GM21529 (cell line): ENCODE measurements around the gene RNF151.
"Not testable (repeated sequence)": the region's sequence is repeated elsewhere in the genome, so short reads cannot be mapped to it uniquely, and the experiment has no call there.

Source experiments
- ATAC-seq: cut with Tn5 transposase; IDR thresholded peaks from one replicate; pipeline ENCODE4 v1.9.1; 2021; ENCODE audit not compliant: unreplicated experiment

RNF151 gene

GRCh38 chr16:1959269-1960039 is 7.2 kb upstream of the RNF151 start, which contains the start of gene NDUFB10:
TSS of gene NDUFB10 (plus strand) at chr16:1959538. CDS start at chr16:1959625, 87 bp downstream.
- ATAC-seq: peak; percentile 74

GRCh38 chr16:1960665-1961630 is 5.7 kb upstream of the RNF151 start:
- no peak for ATAC-seq

DNA sequence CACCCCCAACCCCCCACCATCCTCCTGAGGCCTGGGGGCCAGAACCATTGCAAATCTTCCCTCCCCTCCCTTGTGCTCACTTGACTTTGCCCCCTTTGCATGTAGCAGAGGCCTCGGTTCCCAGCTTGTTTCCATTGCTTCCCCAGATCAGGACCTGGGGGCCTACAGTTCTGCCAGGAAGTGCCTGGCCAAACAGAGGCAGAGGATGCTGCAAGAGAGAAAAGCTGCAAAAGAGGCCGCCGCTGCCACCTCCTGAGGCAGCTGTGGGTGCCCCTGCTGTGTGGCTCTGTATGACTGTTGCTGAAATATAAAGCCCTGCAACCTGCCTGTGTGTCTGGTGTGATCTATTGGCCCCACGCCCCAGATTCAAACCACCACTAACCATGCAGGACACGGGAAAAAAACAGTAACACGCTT is 5.0 kb upstream of the RNF151 start:
- no peak for ATAC-seq

DNA sequence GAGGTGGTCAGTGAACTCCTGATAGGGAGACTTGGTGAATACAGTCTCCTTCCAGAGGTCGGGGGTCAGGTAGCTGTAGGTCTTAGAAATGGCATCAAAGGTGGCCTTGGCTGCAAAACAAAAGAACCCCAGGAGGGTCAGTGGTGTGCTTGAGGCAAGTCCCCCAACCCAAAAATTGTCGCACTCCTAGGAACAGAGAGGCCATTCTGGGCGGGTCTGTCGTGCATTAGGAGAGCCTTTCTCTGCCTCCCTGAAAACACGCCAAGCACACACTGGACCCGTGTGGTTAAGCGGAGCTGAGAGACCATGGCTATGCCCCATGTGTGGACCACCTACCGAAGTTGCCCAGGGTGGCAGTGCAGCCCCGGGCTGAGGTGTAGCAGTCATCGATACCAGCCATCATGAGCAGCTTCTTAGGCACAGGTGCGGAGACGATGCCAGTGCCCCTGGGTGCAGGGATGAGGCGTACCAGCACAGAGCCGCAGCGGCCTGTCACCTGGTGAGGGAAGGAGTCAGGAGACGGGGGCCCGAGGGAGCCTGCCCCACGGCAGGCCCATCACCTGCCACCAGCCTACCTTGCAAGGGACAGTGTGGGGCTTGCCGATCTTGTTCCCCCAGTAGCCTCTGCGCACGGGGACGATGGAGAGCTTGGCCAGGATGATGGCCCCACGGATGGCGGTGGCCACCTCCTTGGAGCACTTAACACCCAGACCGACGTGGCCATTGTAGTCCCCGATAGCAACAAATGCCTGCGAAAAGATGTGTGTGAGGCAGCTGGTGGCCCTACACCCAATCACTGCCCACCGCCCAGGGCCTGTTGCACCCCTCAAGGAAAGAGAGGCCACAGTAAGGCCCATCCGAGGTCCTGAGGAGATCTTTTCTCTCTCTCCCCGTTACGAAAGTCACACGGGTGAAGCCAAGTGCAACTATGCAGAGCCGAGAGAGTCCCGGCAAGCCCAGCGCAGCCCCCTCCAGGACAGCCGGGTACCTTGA is 4.2 kb upstream of the RNF151 start:
- not testable (repeated sequence) for ATAC-seq

DNA sequence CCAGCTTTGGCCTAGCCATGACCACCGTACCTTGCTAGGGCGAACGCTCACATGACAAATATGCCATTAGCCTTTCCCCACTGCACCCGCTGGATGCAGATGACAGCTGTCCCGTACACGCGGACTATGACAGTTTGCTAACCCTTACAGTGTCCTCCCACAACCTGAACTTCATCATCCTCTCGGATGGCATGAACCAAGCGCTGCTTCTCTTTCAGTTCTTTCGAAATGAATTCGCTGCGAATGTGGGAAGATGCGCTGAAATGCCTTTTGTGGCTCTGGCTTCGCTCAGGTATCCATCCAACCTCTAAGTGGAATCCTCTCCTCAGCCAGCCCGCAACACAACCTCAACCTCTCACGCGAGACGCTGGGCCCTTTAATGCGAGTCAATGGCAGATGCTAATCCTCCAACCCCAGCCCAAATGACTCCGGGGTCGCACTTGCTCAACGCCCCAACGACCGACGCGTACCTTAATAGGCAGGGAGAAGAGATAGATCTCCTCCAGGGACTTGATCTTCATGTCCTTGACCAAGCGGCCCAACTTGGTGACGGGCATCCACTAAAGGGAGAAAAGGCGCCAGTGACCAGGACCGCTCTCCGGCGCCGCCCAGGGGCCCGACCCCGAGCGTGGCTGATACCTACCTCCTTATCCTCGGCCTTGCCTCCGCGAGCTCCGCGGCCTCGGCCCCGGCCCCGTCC is 2.7 kb upstream of the RNF151 start:
- ATAC-seq: no peak

- peak; percentile 77 for ATAC-seq
These were observed 1.9 kb upstream of the RNF151 start, which contains the start of gene RPS2 for GRCh38 chr16:1964506-1965395. TSS of gene RPS2 (minus strand) at chr16:1964826. CDS start at chr16:1964625, 201 bp downstream.

DNA sequence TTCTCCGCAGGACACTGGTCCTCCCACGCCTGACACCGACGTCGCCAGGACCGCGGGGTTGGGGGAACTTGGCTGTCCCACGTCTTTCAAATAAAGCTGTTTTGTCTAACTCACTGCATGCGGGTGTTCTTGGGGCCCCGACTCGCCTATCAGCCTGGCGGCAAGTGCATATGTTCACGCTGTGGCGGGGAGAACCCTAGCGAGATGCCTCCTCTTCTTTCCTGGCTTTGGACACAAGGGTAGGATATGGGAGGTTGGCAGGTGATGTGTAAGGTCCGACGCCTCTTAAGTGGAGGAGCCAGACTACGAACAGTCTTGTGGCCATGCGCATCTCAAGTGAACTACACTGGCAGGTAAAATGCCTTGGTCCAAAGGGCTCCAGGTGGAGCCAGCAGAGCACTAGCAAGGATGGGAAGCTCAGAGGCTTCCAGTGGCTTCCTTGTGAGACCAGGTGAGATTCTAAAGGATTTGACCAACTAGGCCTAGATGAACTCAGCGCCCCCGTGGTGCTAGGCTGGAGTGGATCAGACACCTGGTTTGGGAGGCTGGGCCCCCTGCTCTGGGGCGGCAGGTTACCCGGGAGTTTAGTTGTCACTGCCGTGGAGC is 1.2 kb upstream of the RNF151 start:
- ATAC-seq: no peak

- ATAC-seq: no peak
These were observed 1.7 kb downstream of the RNF151 start for GRCh38 chr16:1968146-1968953.

- ATAC-seq: peak; percentile 76
These were observed 5.3 kb downstream of the RNF151 start, which contains the start of gene TBL3 for GRCh38 chr16:1971796-1972489. TSS of gene TBL3 (plus strand) at chr16:1972053. CDS start at chr16:1972165, 112 bp downstream.

- ATAC-seq: no peak
These were observed 5.8 kb downstream of the RNF151 start for GRCh38 chr16:1972490-1972877.

GRCh38 chr16:1973461-1974156 is 7.0 kb downstream of the RNF151 start:
- no peak for ATAC-seq

GRCh38 chr16:1974157-1975070 is 7.8 kb downstream of the RNF151 start:
- no peak for ATAC-seq

DNA sequence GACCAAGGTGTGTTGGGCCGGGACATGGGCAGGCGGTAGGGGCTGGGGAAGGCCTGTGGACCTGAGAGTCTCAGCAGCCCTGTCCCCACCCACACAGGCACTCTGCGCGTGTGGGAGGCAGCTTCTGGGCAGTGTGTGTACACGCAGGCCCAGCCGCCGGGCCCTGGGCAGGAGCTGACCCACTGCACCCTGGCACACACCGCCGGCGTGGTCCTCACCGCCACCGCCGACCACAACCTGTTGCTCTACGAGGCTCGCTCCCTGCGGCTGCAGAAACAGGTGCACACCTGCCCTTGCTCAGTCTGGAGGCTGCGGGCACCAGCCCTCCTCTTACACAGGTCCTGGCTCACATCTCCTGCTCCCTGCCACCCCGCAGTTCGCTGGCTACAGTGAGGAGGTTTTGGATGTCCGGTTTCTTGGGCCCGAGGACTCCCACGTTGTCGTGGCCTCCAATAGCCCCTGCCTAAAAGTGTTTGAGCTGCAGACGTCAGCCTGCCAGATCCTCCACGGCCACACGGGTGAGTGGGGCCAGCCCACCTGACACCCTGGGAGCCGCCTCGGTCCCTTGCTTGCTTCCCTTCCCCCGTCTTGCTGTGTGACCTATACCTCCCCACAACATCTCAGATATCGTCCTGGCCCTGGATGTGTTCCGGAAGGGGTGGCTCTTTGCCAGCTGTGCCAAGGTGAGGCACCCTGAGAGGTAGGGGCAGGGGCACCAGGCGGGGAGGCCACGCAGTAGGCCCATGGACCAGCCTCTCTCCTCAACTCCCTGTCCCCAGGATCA is 9.0 kb downstream of the RNF151 start:
- no peak for ATAC-seq

DNA sequence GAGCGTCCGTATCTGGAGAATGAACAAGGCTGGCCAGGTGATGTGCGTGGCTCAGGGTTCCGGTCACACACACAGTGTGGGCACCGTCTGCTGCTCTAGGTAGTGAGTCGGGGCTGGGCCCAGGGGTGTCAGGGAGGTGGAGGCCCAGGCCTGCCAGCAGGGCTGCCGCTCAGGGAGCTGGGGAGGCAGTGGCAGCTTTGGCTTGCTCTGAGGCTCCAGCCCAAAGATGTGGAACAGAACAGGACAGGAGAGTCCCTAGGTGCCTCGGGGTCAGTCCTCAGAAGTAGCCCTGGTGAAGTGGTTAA is 9.5 kb downstream of the RNF151 start:
- ATAC-seq: no peak
